K562 (cell line): ENCODE results near the gene SORCS2. TPM values are rescaled to one million over a fixed set of nuclear protein-coding genes. Genes with fewer than 3 reads are reported as not detected.

ENCODE experiments used
- ATAC-seq: fragments of 200-7000 bp; cut with Tn5 transposase; 3 replicates; pipeline ENCODE4 v1.9.1; 2020; ENCODE audit warnings: moderate library complexity
- BruUV-seq: library from RNA; stranded (reverse); fragments of 400-500 nt; replicated peaks from 2 replicates; lab custom pipeline; 2021; lab: Mats Ljungman, UMichigan
- CTCF ChIA-PET: fragments of 300-600 bp; formaldehyde crosslinking; extraction: SDS; loops from one replicate; lab custom pipeline; 2021; ENCODE audit warnings: low intra/inter-chr PET ratio; lab: Yijun Ruan, JAX
- POLR2A ChIA-PET: fragments of 300-600, 350-650 bp; sonication (Branson Sonifier 250); formaldehyde crosslinking; extraction: SDS; loops from one replicate; lab custom pipeline; 2021; ENCODE audit warnings: antibody characterized with exemption, inconsistent platforms; lab: Yijun Ruan, JAX
- DNase-seq, 4 experiments: peaks; one replicate each; pipeline versions ENCODE4 v3.0.0 to v3.0.0-alpha.2; 2011 to 2018; ENCODE audit warnings: low spot score in 3 of 4, mixed read lengths in 3 of 4; ENCODE audit errors: extremely low read depth in 1 of 4
- FAIRE-seq: peaks from 2 replicates; lab custom pipeline; 2011; peaks lifted over from hg19 to GRCh38; lab: Jason Lieb, UNC
- H2AFZ ChIP-seq: 2 replicates; pipeline ENCODE4 v1.6.0; 2011; ENCODE audit warnings: low read depth, low read length, control low read depth, inconsistent platforms
- H3K27ac ChIP-seq: fragments of 200-600 bp; 3 replicates; pipeline ENCODE4 v1.8.0; 2011; ENCODE audit warnings: low read depth, mild to moderate bottlenecking, control low read depth, inconsistent platforms, low read length, moderate library complexity, mixed read lengths; ENCODE audit errors: extremely low read depth
- H3K27me3 ChIP-seq, 2 experiments: fragments of 300-600 bp in 1 of 2; 2 replicates in 1 of 2; 3 replicates in 1 of 2; pipeline versions ENCODE4 v1.6.0 to v1.8.0; 2011; ENCODE audit warnings: inconsistent platforms in 2 of 2, low read length in 2 of 2, mild to moderate bottlenecking in 1 of 2, mixed read lengths in 1 of 2, moderate library complexity in 1 of 2; ENCODE audit not compliant: control insufficient read depth in 2 of 2, insufficient read depth in 2 of 2
- H3K36me3 ChIP-seq: fragments of 300-600 bp; 3 replicates; pipeline ENCODE4 v1.8.0; 2011; ENCODE audit warnings: mild to moderate bottlenecking, low read length, inconsistent platforms; ENCODE audit not compliant: control insufficient read depth, insufficient read depth
- H3K4me1 ChIP-seq, 2 experiments: fragments of 200-600 bp in 1 of 2; replicated peaks in 1 of 2; 2 replicates in 1 of 2; 3 replicates in 1 of 2; pipeline versions ENCODE4 v1.5.1 to v1.8.0; 2011; ENCODE audit warnings: inconsistent platforms in 2 of 2, low read length in 2 of 2, mild to moderate bottlenecking in 1 of 2, mixed read lengths in 1 of 2, moderate library complexity in 1 of 2; ENCODE audit not compliant: control insufficient read depth in 2 of 2, insufficient read depth in 2 of 2
- H3K4me2 ChIP-seq: 2 replicates; pipeline ENCODE4 v1.6.1; 2011; ENCODE audit warnings: low read length, control low read depth, inconsistent platforms, mixed read lengths; ENCODE audit not compliant: insufficient read depth
- H3K4me3 ChIP-seq: fragments of 200-600 bp; sonication (generic), shearing (Covaris generic); 2 replicates; pipeline ENCODE4 v1.5.1; 2016; ENCODE audit warnings: control low read depth, inconsistent platforms
- H3K79me2 ChIP-seq: fragments of 200-600 bp; 3 replicates; pipeline ENCODE4 v1.8.0; 2011; ENCODE audit warnings: low read length, inconsistent platforms; ENCODE audit not compliant: control insufficient read depth, insufficient read depth
- H3K9ac ChIP-seq, 2 experiments: 2 replicates each; pipeline versions ENCODE4 v1.6.0 to v1.6.1; 2011; ENCODE audit warnings: low read depth in 2 of 2, low read length in 2 of 2, control low read depth in 1 of 2, inconsistent platforms in 1 of 2, mild to moderate bottlenecking in 1 of 2, mixed read lengths in 1 of 2; ENCODE audit not compliant: insufficient read depth in 1 of 2
- H3K9me1 ChIP-seq: one replicate; pipeline ENCODE4 v1.6.0; 2011; ENCODE audit warnings: inconsistent platforms, mild to moderate bottlenecking, low read length, moderate library complexity; ENCODE audit not compliant: control insufficient read depth, insufficient read depth
- H3K9me3 ChIP-seq: replicated peaks from 2 replicates; pipeline ENCODE4 v1.5.1; 2011; ENCODE audit warnings: low read depth, low read length, inconsistent platforms; ENCODE audit not compliant: control insufficient read depth, insufficient read depth
- H4K20me1 ChIP-seq: replicated peaks from 2 replicates; pipeline ENCODE4 v1.6.1; 2011; ENCODE audit warnings: low read length, inconsistent platforms, mixed read lengths; ENCODE audit not compliant: control insufficient read depth, insufficient read depth
- ATF4 ChIP-seq: fragments of 450-650 bp; formaldehyde crosslinking; IDR thresholded peaks from 2 replicates; pipeline ENCODE4 v1.4.0; 2022; ENCODE audit warnings: mild to moderate bottlenecking, moderate library complexity
- HIVEP1 ChIP-seq: fragments of 250-450 bp; sonication (Bioruptor Pico); IDR thresholded peaks from 2 replicates; pipeline ENCODE4 v1.4.0; 2020; ENCODE audit warnings: mild to moderate bottlenecking
- IRF2 ChIP-seq: sonication (generic); formaldehyde crosslinking; IDR thresholded peaks from 2 replicates; pipeline ENCODE4 v1.8.1; 2022; ENCODE audit warnings: mild to moderate bottlenecking, missing genetic modification reagents
- KHSRP ChIP-seq: fragments of 450-650 bp; IDR thresholded peaks from 2 replicates; pipeline ENCODE4 v1.6.1; 2017
- NR2C1 ChIP-seq, 2 experiments: fragments of 450-650 bp; IDR thresholded peaks; 2 replicates each; pipeline ENCODE4 v1.6.1; 2017; ENCODE audit warnings: mild to moderate bottlenecking in 2 of 2, antibody characterized with exemption in 1 of 2, inconsistent platforms in 1 of 2, missing compliant biosample characterization in 1 of 2, missing genetic modification characterization in 1 of 2
- PHF21A ChIP-seq: fragments of 450-650 bp; IDR thresholded peaks from 2 replicates; pipeline ENCODE4 v1.6.1; 2017; ENCODE audit warnings: low read depth, borderline replicate concordance
- RBM15 ChIP-seq: fragments of 200-400 bp; formaldehyde crosslinking; IDR thresholded peaks from 2 replicates; pipeline ENCODE4 v1.6.1; 2018; ENCODE audit warnings: mild to moderate bottlenecking, low read length, moderate library complexity; ENCODE audit not compliant: insufficient read depth
- RCOR1 ChIP-seq, 2 experiments: IDR thresholded peaks; 2 replicates each; pipeline ENCODE4 v1.6.1; 2012; ENCODE audit warnings: low read depth in 2 of 2, low read length in 2 of 2, borderline replicate concordance in 1 of 2, improper control_type of control experiment in 1 of 2
- SAP30 ChIP-seq: fragments of 200-600 bp; sonication (generic); IDR thresholded peaks from 2 replicates; pipeline ENCODE4 v1.6.1; 2012; ENCODE audit warnings: borderline replicate concordance, low read depth, mild to moderate bottlenecking, moderate library complexity, low read length, control low read depth, inconsistent platforms; ENCODE audit not compliant: insufficient read depth, poor library complexity, severe bottlenecking
- SIRT6 ChIP-seq: IDR thresholded peaks from one replicate; pipeline ENCODE4 v1.6.1; 2012; ENCODE audit warnings: low read depth, mild to moderate bottlenecking, control low read depth, inconsistent platforms, low read length, moderate library complexity
- SP2 ChIP-seq: IDR thresholded peaks from 2 replicates; pipeline ENCODE4 v1.6.1; 2011; ENCODE audit warnings: mild to moderate bottlenecking, low read depth, low read length, moderate library complexity; ENCODE audit not compliant: poor library complexity, severe bottlenecking; ENCODE audit errors: extremely low read depth
- THAP7 ChIP-seq: fragments of 250-450 bp; sonication (Bioruptor Pico); IDR thresholded peaks from 2 replicates; pipeline ENCODE4 v1.5.0; 2021
- ZZZ3 ChIP-seq: fragments of 450-650 bp; IDR thresholded peaks from 2 replicates; pipeline ENCODE4 v1.6.1; 2016; ENCODE audit warnings: antibody characterized with exemption, mild to moderate bottlenecking, moderate library complexity
- WGBS: fragments of 100-300 bp; shearing (Covaris generic); methylation state at CpG from one replicate; pipeline ENCODE4 v1.1.6; 2016; ENCODE audit warnings: low coverage, mixed read lengths; ENCODE audit not compliant: insufficient coverage; ENCODE audit errors: missing lambda C conversion rate; 5-methylcytosine and 5-hydroxymethylcytosine counted together
- in situ Hi-C: fragments of 300-500 bp; cut with MboI; formaldehyde crosslinking; loops from 4 replicates; pipeline ENCODE4 v1.15.0; 2018; ENCODE audit warnings: inconsistent platforms, mixed read lengths
- intact Hi-C: fragments of 100-400 bp; cut with micrococcal nuclease; formaldehyde crosslinking; loops from 2 replicates; pipeline ENCODE4 v1.14.2; 2022
- polyA plus RNA-seq, 8 experiments: library from polyadenylated mRNA; depleted of rRNA in 4 of 8; stranded (reverse) in 5 of 8; unstranded in 3 of 8; fragments of >200 nt; fragmentation: Nextera tagmentation in 2 of 8; fragmentation: Illumina TruSeq in 1 of 8; extraction: Ambion mirVana in 2 of 8; extraction: Trizol in 1 of 8; gene quantifications; 2 replicates each; pipeline versions ENCODE4 v1.2.1 to v1.2.3, GENCODE V29; 2011 to 2014; ENCODE audit warnings: inconsistent platforms in 1 of 8, missing spikeins in 1 of 8
- total RNA-seq, 7 experiments: library from RNA; depleted of rRNA in 6 of 7; stranded (reverse); fragments of >200 nt in 6 of 7; fragmentation: Illumina TruSeq in 2 of 7; extraction: Trizol in 2 of 7; gene quantifications; 2 replicates each; pipeline versions ENCODE4 v1.2.1 to v1.2.3, GENCODE V29; 2011 to 2021; ENCODE audit warnings: low replicate concordance in 1 of 7

The SORCS2 gene
- total and polyA plus RNA-seq, 9 of the 15 experiments (the other 6 are each of a cell fraction or from before 2014, with no cell fraction given): not detected

GRCh38 chr4:7782783-7783182 is 590.4 kb downstream of the SORCS2 start:
- no TSS peak for BruUV-seq
- 12% methylated on average over 8 of the region's 8 CpGs for WGBS
- TF ChIP-seq KHSRP (no peak), RBM15 (no peak), HIVEP1 (no peak), NR2C1 (IDR thresholded peaks at IDR 0.05) (no peak), NR2C1 (tag; IDR thresholded peaks at IDR 0.05) (no peak), ZZZ3 (no peak), RCOR1 (IDR thresholded peaks at IDR 0.05; ENCODE audit: borderline replicate concordance in 1 of 2, low read depth in 2 of 2, low read length in 2 of 2) (no peak), ATF4 (CRISPR knock-in tag) (no peak), IRF2 (CRISPR knock-in tag) (no peak), SIRT6 (no peak), SP2 (no peak), SAP30 (no peak), PHF21A (no peak), THAP7 (CRISPR knock-in tag) (no peak)
- no peaks in the 10 kb centered on the region; the same call in 1 of the 2 replicates for H3K9me3 ChIP-seq
- no peaks in the 10 kb centered on the region; a peak in 2 of 5 replicates for H3K4me1 ChIP-seq
- no peak overlapping the region for H2AFZ ChIP-seq
- ATAC-seq (no peak), FAIRE-seq (no peak), DNase-seq (no peak)
- intact Hi-C loops (no loop called here), in situ Hi-C loops (no loop called here)
- no peak overlapping the region for H3K9ac ChIP-seq
- no peaks in the 10 kb centered on the region for H4K20me1 ChIP-seq
- ChIA-PET POLR2A (no interaction called here), CTCF (no interaction called here)
- H3K9me1 ChIP-seq: no peaks in the 10 kb centered on the region
- no peak overlapping the region for H3K27ac ChIP-seq
- no peak overlapping the region for H3K4me2 ChIP-seq
- no peaks in the 10 kb centered on the region for H3K36me3 ChIP-seq
- peaks cover 0 to 27% of the 10 kb centered on the region in 2 experiments; a peak in 2 of 5 replicates for H3K27me3 ChIP-seq
- no peaks in the 10 kb centered on the region for H3K79me2 ChIP-seq
- no peak overlapping the region for H3K4me3 ChIP-seq
